ENCODE measurements around the gene TMPRSS7.

DNA sequence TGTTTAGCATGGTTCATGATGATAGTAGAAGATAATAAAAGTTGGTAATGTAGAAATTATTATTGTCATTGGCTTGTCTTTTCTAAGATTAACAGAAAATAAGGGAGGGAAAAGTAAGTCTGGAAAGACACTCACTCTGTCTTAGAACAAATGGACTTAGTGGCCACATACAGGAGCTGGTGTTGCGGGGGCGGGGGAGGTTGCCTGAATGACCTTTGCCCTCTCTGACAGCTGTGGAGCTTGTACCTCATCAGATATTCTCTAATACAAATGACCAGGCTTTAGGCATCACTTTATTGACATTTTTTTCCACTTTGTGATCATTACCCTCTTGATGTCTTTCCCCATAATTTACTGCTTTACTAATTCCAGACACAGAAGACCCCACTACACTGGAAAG is 29.9 kb upstream of the TMPRSS7 start:
- TF ChIP-seq POLR2A (IDR thresholded peaks at IDR 0.05) = no peak
- TF ChIP-seq, protein P1, sequence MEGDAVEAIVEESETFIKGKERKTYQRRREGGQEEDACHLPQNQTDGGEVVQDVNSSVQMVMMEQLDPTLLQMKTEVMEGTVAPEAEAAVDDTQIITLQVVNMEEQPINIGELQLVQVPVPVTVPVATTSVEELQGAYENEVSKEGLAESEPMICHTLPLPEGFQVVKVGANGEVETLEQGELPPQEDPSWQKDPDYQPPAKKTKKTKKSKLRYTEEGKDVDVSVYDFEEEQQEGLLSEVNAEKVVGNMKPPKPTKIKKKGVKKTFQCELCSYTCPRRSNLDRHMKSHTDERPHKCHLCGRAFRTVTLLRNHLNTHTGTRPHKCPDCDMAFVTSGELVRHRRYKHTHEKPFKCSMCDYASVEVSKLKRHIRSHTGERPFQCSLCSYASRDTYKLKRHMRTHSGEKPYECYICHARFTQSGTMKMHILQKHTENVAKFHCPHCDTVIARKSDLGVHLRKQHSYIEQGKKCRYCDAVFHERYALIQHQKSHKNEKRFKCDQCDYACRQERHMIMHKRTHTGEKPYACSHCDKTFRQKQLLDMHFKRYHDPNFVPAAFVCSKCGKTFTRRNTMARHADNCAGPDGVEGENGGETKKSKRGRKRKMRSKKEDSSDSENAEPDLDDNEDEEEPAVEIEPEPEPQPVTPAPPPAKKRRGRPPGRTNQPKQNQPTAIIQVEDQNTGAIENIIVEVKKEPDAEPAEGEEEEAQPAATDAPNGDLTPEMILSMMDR (IDR thresholded peaks at IDR 0.05) = no peak
- TF ChIP-seq POLR2AphosphoS5 (IDR thresholded peaks at IDR 0.05) = no peak
